CD4-positive, alpha-beta T cell (primary cell): ENCODE measurements around the gene UQCR11. TPM values are rescaled to one million over a fixed set of nuclear protein-coding genes. Genes with fewer than 3 reads are reported as not detected.
A peak's percentile ranks its signal among the peaks of the same experiment; 100 is the strongest.

Source experiments
- ATAC-seq: fragments of 200-7000 bp; cut with Tn5 transposase; one replicate; pipeline ENCODE4 v1.10.0; 2022; ENCODE audit warnings: mild to moderate bottlenecking; ENCODE audit not compliant: poor library complexity
- CTCF ChIA-PET: fragments of 350-600 bp; sonication (Branson Sonifier 250); formaldehyde crosslinking; loops from one replicate; lab custom pipeline; 2021; ENCODE audit warnings: antibody characterized with exemption, inconsistent platforms; lab: Charles Lee
- POLR2A ChIA-PET: fragments of 350-600 bp; sonication (Branson Sonifier 250); formaldehyde crosslinking; loops from one replicate; lab custom pipeline; 2021; ENCODE audit warnings: antibody characterized with exemption, inconsistent platforms; lab: Charles Lee
- DNase-seq, 14 experiments: peaks; one replicate each; pipeline ENCODE4 v3.0.0-alpha.2; 2013 to 2020; ENCODE audit warnings: mixed read lengths in 2 of 14
- H3K27ac ChIP-seq, 2 donors: one replicate each; pipeline versions ENCODE4 v1.5.1 to v1.7.0; 2013; ENCODE audit warnings: low read length in 2 of 2, low read depth in 1 of 2, mild to moderate bottlenecking in 1 of 2
- H3K27me3 ChIP-seq, 2 experiments: 1 replicate in 1 of 2; 2 replicates in 1 of 2; pipeline versions ENCODE4 v1.6.1 to v1.7.0; 2013; ENCODE audit warnings: low read length in 2 of 2, control low read depth in 1 of 2, mild to moderate bottlenecking in 1 of 2, moderate library complexity in 1 of 2; ENCODE audit not compliant: insufficient read depth in 2 of 2, control insufficient read depth in 1 of 2
- H3K36me3 ChIP-seq: one replicate; pipeline ENCODE4 v1.6.1; 2013; ENCODE audit warnings: low read length, control low read depth; ENCODE audit not compliant: insufficient read depth
- H3K4me1 ChIP-seq: one replicate; pipeline ENCODE4 v1.6.1; 2013; ENCODE audit warnings: low read length, control low read depth; ENCODE audit not compliant: insufficient read depth
- H3K4me3 ChIP-seq: one replicate; pipeline ENCODE4 v1.5.1; 2013; ENCODE audit warnings: mild to moderate bottlenecking, low read length, moderate library complexity
- H3K9me3 ChIP-seq, 2 experiments: 1 replicate in 1 of 2; 2 replicates in 1 of 2; pipeline versions ENCODE4 v1.6.1 to v1.7.0; 2013; ENCODE audit warnings: low read length in 2 of 2, mild to moderate bottlenecking in 2 of 2, control low read depth in 1 of 2, moderate library complexity in 1 of 2; ENCODE audit not compliant: control insufficient read depth in 1 of 2, insufficient read depth in 1 of 2
- H3K27ac Mint-ChIP-seq: one replicate; pipeline ENCODE4 v1.8.0; 2020; ENCODE audit warnings: mixed read lengths
- H3K27me3 Mint-ChIP-seq: one replicate; pipeline ENCODE4 v1.8.0; 2021; ENCODE audit warnings: mixed read lengths
- H3K36me3 Mint-ChIP-seq: one replicate; pipeline ENCODE4 v1.8.0; 2021; ENCODE audit warnings: low read depth, mixed read lengths
- H3K4me1 Mint-ChIP-seq: one replicate; pipeline ENCODE4 v1.8.0; 2021; ENCODE audit warnings: low read depth, mixed read lengths
- H3K4me3 Mint-ChIP-seq: one replicate; pipeline ENCODE4 v1.8.0; 2020; ENCODE audit warnings: mild to moderate bottlenecking, mixed read lengths
- H3K9me3 Mint-ChIP-seq: one replicate; pipeline ENCODE4 v1.8.0; 2020; ENCODE audit warnings: mixed read lengths
- intact Hi-C, 2 experiments: fragments of 100-400 bp; cut with DNase I in 1 of 2; cut with micrococcal nuclease in 1 of 2; formaldehyde crosslinking; loops; one replicate each; pipeline versions ENCODE4 v1.15.1 to v1.9.0; 2023 to 2025; cut with DNase I, micrococcal nuclease
- total RNA-seq, 174 experiments: library from RNA in 2 of 174; stranded (reverse) in 2 of 174; gene quantifications; one replicate each; pipeline ENCODE4 v1.2.3 and lab custom pipeline; 2021 to 2026
- TF ChIP-seq, protein P1 (sequence below): fragments of 200-600 bp; IDR thresholded peaks from one replicate; pipeline ENCODE4 v1.8.0; 2022; ENCODE audit warnings: antibody characterized with exemption, mild to moderate bottlenecking

UQCR11 gene
- total RNA-seq, 2 experiments from 2014 or later, result 88.9 to 93.8 TPM

DNA sequence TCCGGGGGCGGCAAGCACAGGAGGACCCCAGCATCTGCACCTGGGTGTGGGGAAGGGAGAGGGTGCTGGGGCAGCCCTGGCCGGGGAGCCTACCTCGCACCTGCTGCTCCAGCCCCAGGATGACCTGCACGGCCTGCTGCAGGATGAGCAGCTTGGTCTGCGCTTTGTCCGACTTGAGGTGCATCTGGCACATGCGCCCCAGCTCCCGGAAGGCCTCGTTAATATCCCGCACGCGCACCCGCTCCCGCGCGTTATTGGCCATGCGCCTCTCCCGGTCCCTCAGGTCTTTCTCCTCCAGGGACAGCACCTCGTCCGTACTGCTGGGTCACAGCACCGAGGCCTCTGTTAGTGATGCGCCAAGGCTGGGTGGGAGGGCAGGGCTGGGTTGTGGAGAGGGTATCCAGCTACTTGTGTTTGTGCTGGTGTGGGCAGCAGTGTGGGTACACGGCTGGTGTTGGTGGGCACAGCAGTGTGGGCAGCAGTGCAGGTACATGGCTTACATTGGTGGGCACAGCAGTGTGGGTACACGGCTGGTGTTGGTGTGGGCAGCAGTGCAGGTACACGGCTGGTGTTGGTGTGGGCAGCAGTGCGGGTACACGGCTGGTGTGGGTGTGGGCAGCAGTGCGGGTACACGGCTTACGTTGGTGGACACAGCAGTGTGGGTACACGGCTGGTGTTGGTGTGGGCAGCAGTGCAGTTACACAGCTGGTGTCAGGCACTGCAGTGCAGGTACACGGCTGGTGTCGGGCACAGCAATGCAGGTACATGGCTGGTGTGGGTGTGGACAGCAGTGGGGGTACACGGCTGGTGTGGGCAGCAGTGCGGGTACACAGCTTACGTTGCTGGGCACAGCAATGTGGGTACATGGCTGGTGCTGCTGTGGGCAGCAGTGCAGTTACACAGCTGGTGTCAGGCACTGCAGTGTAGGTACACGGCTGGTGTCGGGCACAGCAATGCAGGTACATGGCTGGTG lies 7.1 kb upstream of the UQCR11 start:
- intact Hi-C loops, result no loop called here
- Mint-ChIP-seq H3K9me3 (no peaks in the 10 kb centered on the region), H3K27me3 (no peaks in the 10 kb centered on the region), H3K36me3 (peaks cover 56% of the 10 kb centered on the region), H3K4me1 (peaks cover 28% of the 10 kb centered on the region), H3K27ac (no peak overlapping the region), H3K4me3 (no peak overlapping the region)
- Histone ChIP-seq H3K9me3 (no peaks in the 10 kb centered on the region), H3K27ac (no peak overlapping the region), H3K27me3 (no peaks in the 10 kb centered on the region), H3K36me3 (peaks cover 42% of the 10 kb centered on the region), H3K4me1 (peaks cover 36% of the 10 kb centered on the region), H3K4me3 (no peak overlapping the region)
- CTCF ChIA-PET, result no interaction called here
- TF ChIP-seq, protein P1, sequence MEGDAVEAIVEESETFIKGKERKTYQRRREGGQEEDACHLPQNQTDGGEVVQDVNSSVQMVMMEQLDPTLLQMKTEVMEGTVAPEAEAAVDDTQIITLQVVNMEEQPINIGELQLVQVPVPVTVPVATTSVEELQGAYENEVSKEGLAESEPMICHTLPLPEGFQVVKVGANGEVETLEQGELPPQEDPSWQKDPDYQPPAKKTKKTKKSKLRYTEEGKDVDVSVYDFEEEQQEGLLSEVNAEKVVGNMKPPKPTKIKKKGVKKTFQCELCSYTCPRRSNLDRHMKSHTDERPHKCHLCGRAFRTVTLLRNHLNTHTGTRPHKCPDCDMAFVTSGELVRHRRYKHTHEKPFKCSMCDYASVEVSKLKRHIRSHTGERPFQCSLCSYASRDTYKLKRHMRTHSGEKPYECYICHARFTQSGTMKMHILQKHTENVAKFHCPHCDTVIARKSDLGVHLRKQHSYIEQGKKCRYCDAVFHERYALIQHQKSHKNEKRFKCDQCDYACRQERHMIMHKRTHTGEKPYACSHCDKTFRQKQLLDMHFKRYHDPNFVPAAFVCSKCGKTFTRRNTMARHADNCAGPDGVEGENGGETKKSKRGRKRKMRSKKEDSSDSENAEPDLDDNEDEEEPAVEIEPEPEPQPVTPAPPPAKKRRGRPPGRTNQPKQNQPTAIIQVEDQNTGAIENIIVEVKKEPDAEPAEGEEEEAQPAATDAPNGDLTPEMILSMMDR, result no peak
- POLR2A ChIA-PET, result no interaction called here
- DNase-seq (no peak), ATAC-seq (no peak)

DNA sequence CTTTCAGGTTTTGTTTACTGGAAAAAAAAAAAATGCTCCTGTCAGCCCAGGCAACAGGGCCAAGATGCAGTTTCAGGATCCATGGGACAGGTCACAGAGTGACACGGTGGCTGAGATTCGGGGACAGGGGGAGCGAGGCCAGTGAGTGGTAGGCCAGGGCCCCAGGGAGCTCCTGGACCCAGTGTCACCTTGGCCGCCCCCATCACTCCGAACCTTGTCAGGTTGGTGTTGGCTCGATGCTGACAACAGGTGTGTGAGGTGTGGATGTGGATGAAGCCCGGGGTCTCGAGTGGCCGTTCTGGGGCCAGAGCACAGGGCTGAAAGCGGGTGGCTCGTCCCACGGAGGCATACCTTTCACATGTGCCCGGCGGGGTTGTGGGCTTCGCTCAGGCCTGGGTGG lies 6.1 kb upstream of the UQCR11 start:
- Mint-ChIP-seq H3K27me3 (no peaks in the 10 kb centered on the region), H3K9me3 (no peaks in the 10 kb centered on the region), H3K36me3 (peaks cover 48% of the 10 kb centered on the region), H3K4me1 (peaks cover 18% of the 10 kb centered on the region), H3K27ac (no peak overlapping the region), H3K4me3 (no peak overlapping the region)
- Histone ChIP-seq H3K4me1 (peaks cover 38% of the 10 kb centered on the region), H3K27ac (no peak overlapping the region), H3K36me3 (peaks cover 42% of the 10 kb centered on the region), H3K27me3 (no peaks in the 10 kb centered on the region), H3K4me3 (no peak overlapping the region), H3K9me3 (no peaks in the 10 kb centered on the region)
- ATAC-seq (no peak), DNase-seq (no peak)
- POLR2A ChIA-PET, result interaction anchor here (1.1 kb wide), 1 partner anchor 336 kb away, joined by 3 read pairs; the partner anchor contains the start of gene FAM174C
- intact Hi-C loops, result no loop called here
- CTCF ChIA-PET, result no interaction called here
- TF ChIP-seq, protein P1, result no peak

DNA sequence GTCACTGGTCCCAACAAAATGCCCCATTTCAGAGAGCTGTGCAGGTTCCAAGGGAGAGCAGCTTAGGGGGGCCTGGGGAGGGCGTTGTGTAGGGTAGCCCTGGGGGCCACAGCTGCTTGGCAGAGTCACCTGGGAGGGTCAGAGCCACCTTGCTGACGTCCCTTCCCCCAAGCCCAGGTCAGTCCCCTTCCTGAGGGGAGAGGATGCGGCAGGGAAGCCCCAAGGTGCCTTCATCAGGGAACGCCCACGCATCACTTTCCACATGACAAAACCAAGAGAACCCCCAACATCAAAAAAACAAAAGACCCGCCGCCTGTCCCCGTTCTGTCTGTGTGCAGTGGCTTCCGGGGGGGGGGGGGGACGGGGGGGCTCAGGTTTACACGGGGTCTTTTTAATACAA lies 5.3 kb upstream of the UQCR11 start:
- no peak for ATAC-seq
- POLR2A ChIA-PET, result interaction anchor here (1.1 kb wide), 1 partner anchor 335 kb away, joined by 3 read pairs; the partner anchor contains the start of gene FAM174C
- peak in 2 of 14 experiments; percentile 21 to 47 for DNase-seq
- Mint-ChIP-seq H3K4me1 (peaks cover 24% of the 10 kb centered on the region), H3K4me3 (no peak overlapping the region), H3K27ac (no peak overlapping the region), H3K36me3 (peaks cover 49% of the 10 kb centered on the region), H3K9me3 (no peaks in the 10 kb centered on the region), H3K27me3 (no peaks in the 10 kb centered on the region)
- CTCF ChIA-PET, result no interaction called here
- Histone ChIP-seq H3K9me3 (no peaks in the 10 kb centered on the region), H3K27ac (no peak overlapping the region), H3K4me3 (no peak overlapping the region), H3K36me3 (peaks cover 39% of the 10 kb centered on the region), H3K27me3 (no peaks in the 10 kb centered on the region), H3K4me1 (peaks cover 46% of the 10 kb centered on the region)
- TF ChIP-seq, protein P1, result no peak
- intact Hi-C loops, result no loop called here
